HUES6 (cell line): Measurements from ENCODE around the gene FBLN5.
"Not testable (repeated sequence)": the region's sequence is repeated elsewhere in the genome, so short reads cannot be mapped to it uniquely, and the experiment has no call there.

Experiments used
- H3K27ac ChIP-seq: 2 replicates; pipeline ENCODE4 v1.7.0; 2013; ENCODE audit warnings: low read depth, mild to moderate bottlenecking, low read length, inconsistent platforms
- H3K27me3 ChIP-seq: 2 replicates; pipeline ENCODE4 v1.6.1; 2013; ENCODE audit warnings: low read length; ENCODE audit not compliant: control insufficient read depth, insufficient read depth
- H3K36me3 ChIP-seq: 2 replicates; pipeline ENCODE4 v1.6.1; 2013; ENCODE audit warnings: low read length; ENCODE audit not compliant: control insufficient read depth, insufficient read depth
- H3K4me1 ChIP-seq: 2 replicates; pipeline ENCODE4 v1.6.1; 2013; ENCODE audit warnings: low read length; ENCODE audit not compliant: control insufficient read depth, insufficient read depth
- H3K4me3 ChIP-seq: 2 replicates; pipeline ENCODE4 v1.5.1; 2013; ENCODE audit warnings: low read depth, low read length
- H3K9ac ChIP-seq: one replicate; pipeline ENCODE4 v1.6.1; 2013; ENCODE audit warnings: mild to moderate bottlenecking, low read length
- H3K9me3 ChIP-seq: 2 replicates; pipeline ENCODE4 v1.6.1; 2013; ENCODE audit warnings: low read depth, low read length; ENCODE audit not compliant: control insufficient read depth, insufficient read depth

Gene FBLN5

GRCh38 chr14:91861091-91861490 lies 86.4 kb downstream of the FBLN5 start:
- Histone ChIP-seq H3K27me3 (no peaks in the 10 kb centered on the region), H3K9me3 (no peaks in the 10 kb centered on the region), H3K36me3 (no peaks in the 10 kb centered on the region), H3K27ac (no peak overlapping the region), H3K4me1 (peaks cover 14% of the 10 kb centered on the region), H3K4me3 (no peak overlapping the region), H3K9ac (no peak overlapping the region)

GRCh38 chr14:91860238-91860637 lies 87.3 kb downstream of the FBLN5 start:
- Histone ChIP-seq H3K36me3 (no peaks in the 10 kb centered on the region), H3K4me1 (peaks cover 14% of the 10 kb centered on the region), H3K9me3 (no peaks in the 10 kb centered on the region), H3K9ac (no peak overlapping the region), H3K4me3 (no peak overlapping the region), H3K27me3 (no peaks in the 10 kb centered on the region), H3K27ac (no peak overlapping the region)

GRCh38 chr14:91858536-91859275 lies 88.8 kb downstream of the FBLN5 start:
- Histone ChIP-seq H3K4me1 (peaks cover 21% of the 10 kb centered on the region), H3K27me3 (no peaks in the 10 kb centered on the region), H3K36me3 (no peaks in the 10 kb centered on the region), H3K9me3 (no peaks in the 10 kb centered on the region), H3K9ac (no peak overlapping the region), H3K27ac (no peak overlapping the region), H3K4me3 (no peak overlapping the region)

- Histone ChIP-seq H3K4me3 (no peak overlapping the region), H3K36me3 (no peaks in the 10 kb centered on the region), H3K9me3 (no peaks in the 10 kb centered on the region), H3K27ac (no peak overlapping the region), H3K4me1 (peaks cover 18% of the 10 kb centered on the region), H3K27me3 (no peaks in the 10 kb centered on the region), H3K9ac (no peak overlapping the region)
Observed at GRCh38 chr14:91857614-91858013, 89.9 kb downstream of the FBLN5 start.

- Histone ChIP-seq H3K9ac (no peak overlapping the region), H3K4me1 (peaks cover 14% of the 10 kb centered on the region), H3K36me3 (no peaks in the 10 kb centered on the region), H3K27ac (no peak overlapping the region), H3K9me3 (no peaks in the 10 kb centered on the region), H3K27me3 (no peaks in the 10 kb centered on the region), H3K4me3 (no peak overlapping the region)
Observed at GRCh38 chr14:91854327-91854934, 93.1 kb downstream of the FBLN5 start.

- H3K4me3 ChIP-seq = no peak overlapping the region
- H3K4me1 ChIP-seq = peaks cover 7% of the 10 kb centered on the region; the same call in 1 of the 2 replicates
- no peaks in the 10 kb centered on the region for H3K9me3 ChIP-seq
- H3K9ac ChIP-seq = no peak overlapping the region
- H3K36me3 ChIP-seq = no peaks in the 10 kb centered on the region
- no peak overlapping the region for H3K27ac ChIP-seq
- no peaks in the 10 kb centered on the region for H3K27me3 ChIP-seq
Observed at GRCh38 chr14:91851563-91851962, 95.9 kb downstream of the FBLN5 start.

- no peak overlapping the region for H3K9ac ChIP-seq
- H3K27me3 ChIP-seq = no peaks in the 10 kb centered on the region
- H3K4me1 ChIP-seq = no peaks in the 10 kb centered on the region
- no peaks in the 10 kb centered on the region for H3K9me3 ChIP-seq
- no peak overlapping the region for H3K4me3 ChIP-seq
- no peak overlapping the region for H3K27ac ChIP-seq
- no peaks in the 10 kb centered on the region for H3K36me3 ChIP-seq
Observed at GRCh38 chr14:91848504-91849001, 98.9 kb downstream of the FBLN5 start.

- H3K27me3 ChIP-seq = no peaks in the 10 kb centered on the region
Observed at GRCh38 chr14:91847693-91848092, 99.8 kb downstream of the FBLN5 start.

GRCh38 chr14:91845652-91846051 lies 101.8 kb downstream of the FBLN5 start:
- H3K9me3 ChIP-seq = no peaks in the 10 kb centered on the region
- H3K9ac ChIP-seq = no peak overlapping the region
- no peaks in the 10 kb centered on the region for H3K27me3 ChIP-seq
- H3K27ac ChIP-seq = no peak overlapping the region
- H3K4me3 ChIP-seq = no peak overlapping the region
- no peaks in the 10 kb centered on the region for H3K4me1 ChIP-seq
- H3K36me3 ChIP-seq = no peaks in the 10 kb centered on the region

More at GRCh38 chr14:91847693-91848092, 99.8 kb downstream of the FBLN5 start:
- no peaks in the 10 kb centered on the region for H3K4me1 ChIP-seq
- H3K9me3 ChIP-seq = no peaks in the 10 kb centered on the region
- H3K36me3 ChIP-seq = no peaks in the 10 kb centered on the region
- H3K4me3 ChIP-seq = no peak overlapping the region
- no peak overlapping the region for H3K9ac ChIP-seq
- H3K27ac ChIP-seq = no peak overlapping the region

GRCh38 chr14:91845056-91845455 lies 102.4 kb downstream of the FBLN5 start:
- H3K4me1 ChIP-seq, H3K27me3 ChIP-seq, H3K4me3 ChIP-seq, H3K27ac ChIP-seq, H3K9me3 ChIP-seq, H3K36me3 ChIP-seq, H3K9ac ChIP-seq: not testable (repeated sequence)

- Histone ChIP-seq H3K27ac (no peak overlapping the region), H3K9me3 (no peaks in the 10 kb centered on the region), H3K27me3 (no peaks in the 10 kb centered on the region), H3K4me1 (no peaks in the 10 kb centered on the region), H3K9ac (no peak overlapping the region), H3K4me3 (no peak overlapping the region), H3K36me3 (no peaks in the 10 kb centered on the region)
Observed at GRCh38 chr14:91844029-91844428, 103.5 kb downstream of the FBLN5 start.
